Vagina (tissue), 2 donors: ENCODE results near the gene TMEM213.

Experiments used
- CTCF ChIP-seq, 3 experiments: fragments of 450-650 bp in 2 of 3; fragments of 200-600 bp in 1 of 3; sonication (generic) in 1 of 3; IDR thresholded peaks; one replicate each; pipeline ENCODE4 v1.5.1; 2017 to 2019; ENCODE audit warnings: antibody characterized with exemption in 3 of 3, mild to moderate bottlenecking in 2 of 3, moderate library complexity in 2 of 3
- POLR2A ChIP-seq, 2 donors: fragments of 450-650 bp; IDR thresholded peaks; one replicate each; pipeline ENCODE4 v1.6.1; 2017; ENCODE audit warnings: antibody characterized with exemption in 2 of 2, mild to moderate bottlenecking in 2 of 2, moderate library complexity in 2 of 2

GRCh38 chr7:138804618-138805017 is 6.8 kb downstream of the TMEM213 start:
- TF ChIP-seq CTCF (IDR thresholded peaks at IDR 0.05) = no peak
- TF ChIP-seq POLR2A (IDR thresholded peaks at IDR 0.05) = no peak
